Stimulated activated naive CD8-positive, alpha-beta T cell treated with anti-CD3 and anti-CD28 coated beads, Interleukin-15, Interleukin-2, amounts not matched to agents 100 ng/mL and 50 ng/mL, for 24 hours (primary cell): ENCODE data around the gene WDR89.

ENCODE experiments used
- H3K27ac Mint-ChIP-seq: one replicate; pipeline ENCODE4 v1.8.0; 2021; ENCODE audit warnings: mild to moderate bottlenecking, mixed read lengths
- H3K27me3 Mint-ChIP-seq: one replicate; pipeline ENCODE4 v1.8.0; 2021; ENCODE audit warnings: mixed read lengths
- H3K36me3 Mint-ChIP-seq: one replicate; pipeline ENCODE4 v1.8.0; 2021; ENCODE audit warnings: low read depth, mixed read lengths
- H3K4me1 Mint-ChIP-seq: one replicate; pipeline ENCODE4 v1.8.0; 2021; ENCODE audit warnings: low read depth, mixed read lengths
- H3K4me3 Mint-ChIP-seq: one replicate; pipeline ENCODE4 v1.8.0; 2021; ENCODE audit warnings: mild to moderate bottlenecking, mixed read lengths
- H3K9me3 Mint-ChIP-seq: one replicate; pipeline ENCODE4 v1.8.0; 2021; ENCODE audit warnings: mixed read lengths

WDR89 gene

GRCh38 chr14:63641473-63642228 lies at the start of gene WDR89:
Gene WDR89 (minus strand): TSS chr14:63641871. CDS start chr14:63599942, 41,929 bp downstream.
- Mint-ChIP-seq H3K4me1 (peaks cover 45% of the 10 kb centered on the region), H3K4me3 (peak within 1 kb of the TSS; percentile 97)

GRCh38 chr14:63689132-63689531 lies 47.5 kb upstream of the WDR89 start:
- Mint-ChIP-seq H3K27me3 (no peaks in the 10 kb centered on the region), H3K9me3 (no peaks in the 10 kb centered on the region), H3K27ac (no peak overlapping the region), H3K4me1 (peaks cover 8% of the 10 kb centered on the region), H3K4me3 (no peak overlapping the region), H3K36me3 (peaks cover 26% of the 10 kb centered on the region)

More at GRCh38 chr14:63641473-63642228, at the start of gene WDR89:
- Mint-ChIP-seq H3K27me3 (no peaks in the 10 kb centered on the region), H3K9me3 (no peaks in the 10 kb centered on the region), H3K27ac (peak within 1 kb of the TSS; percentile 96), H3K36me3 (peaks cover 26% of the 10 kb centered on the region)

- no peaks in the 10 kb centered on the region for H3K9me3 Mint-ChIP-seq
- H3K36me3 Mint-ChIP-seq, result peaks cover 28% of the 10 kb centered on the region
- H3K4me3 Mint-ChIP-seq, result no peak overlapping the region
- H3K4me1 Mint-ChIP-seq, result peaks cover 8% of the 10 kb centered on the region
- H3K27ac Mint-ChIP-seq, result no peak overlapping the region
- H3K27me3 Mint-ChIP-seq, result no peaks in the 10 kb centered on the region
Measured at GRCh38 chr14:63686926-63687325, 45.3 kb upstream of the WDR89 start.

- H3K4me3 Mint-ChIP-seq, result no peak overlapping the region
- H3K27ac Mint-ChIP-seq, result no peak overlapping the region
- H3K9me3 Mint-ChIP-seq, result no peaks in the 10 kb centered on the region
- H3K36me3 Mint-ChIP-seq, result peaks cover 24% of the 10 kb centered on the region
- no peaks in the 10 kb centered on the region for H3K27me3 Mint-ChIP-seq
- peaks cover 8% of the 10 kb centered on the region for H3K4me1 Mint-ChIP-seq
Measured at GRCh38 chr14:63685401-63685800, 43.7 kb upstream of the WDR89 start.

GRCh38 chr14:63682727-63683593 lies 41.3 kb upstream of the WDR89 start:
- Mint-ChIP-seq H3K27me3 (no peaks in the 10 kb centered on the region), H3K27ac (no peak overlapping the region), H3K4me1 (peaks cover 8% of the 10 kb centered on the region), H3K36me3 (peaks cover 18% of the 10 kb centered on the region), H3K4me3 (no peak overlapping the region), H3K9me3 (no peaks in the 10 kb centered on the region)

- Mint-ChIP-seq H3K27ac (no peak overlapping the region), H3K4me3 (no peak overlapping the region), H3K4me1 (no peaks in the 10 kb centered on the region), H3K27me3 (no peaks in the 10 kb centered on the region), H3K9me3 (no peaks in the 10 kb centered on the region), H3K36me3 (peaks cover 11% of the 10 kb centered on the region)
Measured at GRCh38 chr14:63678536-63678935, 36.9 kb upstream of the WDR89 start.

- Mint-ChIP-seq H3K4me1 (no peaks in the 10 kb centered on the region), H3K9me3 (no peaks in the 10 kb centered on the region), H3K36me3 (peaks cover 11% of the 10 kb centered on the region), H3K27ac (no peak overlapping the region), H3K27me3 (no peaks in the 10 kb centered on the region), H3K4me3 (no peak overlapping the region)
Measured at GRCh38 chr14:63677891-63678379, 36.3 kb upstream of the WDR89 start.

- Mint-ChIP-seq H3K4me1 (no peaks in the 10 kb centered on the region), H3K9me3 (no peaks in the 10 kb centered on the region), H3K27me3 (no peaks in the 10 kb centered on the region), H3K4me3 (no peak overlapping the region), H3K36me3 (peaks cover 6% of the 10 kb centered on the region), H3K27ac (no peak overlapping the region)
Measured at GRCh38 chr14:63676615-63677014, 34.9 kb upstream of the WDR89 start.

- Mint-ChIP-seq H3K4me3 (no peak overlapping the region), H3K9me3 (no peaks in the 10 kb centered on the region), H3K27me3 (no peaks in the 10 kb centered on the region), H3K36me3 (peaks cover 6% of the 10 kb centered on the region), H3K4me1 (no peaks in the 10 kb centered on the region), H3K27ac (no peak overlapping the region)
Measured at GRCh38 chr14:63673886-63674497, 32.3 kb upstream of the WDR89 start.

GRCh38 chr14:63673255-63673654 lies 31.6 kb upstream of the WDR89 start:
- Mint-ChIP-seq H3K27ac (no peak overlapping the region), H3K4me3 (no peak overlapping the region), H3K36me3 (peaks cover 6% of the 10 kb centered on the region), H3K27me3 (no peaks in the 10 kb centered on the region), H3K9me3 (no peaks in the 10 kb centered on the region), H3K4me1 (no peaks in the 10 kb centered on the region)

- Mint-ChIP-seq H3K9me3 (no peaks in the 10 kb centered on the region), H3K36me3 (peaks cover 6% of the 10 kb centered on the region), H3K4me3 (no peak overlapping the region), H3K27me3 (no peaks in the 10 kb centered on the region), H3K27ac (no peak overlapping the region), H3K4me1 (no peaks in the 10 kb centered on the region)
Measured at GRCh38 chr14:63672417-63673180, 30.9 kb upstream of the WDR89 start.

GRCh38 chr14:63671987-63672386 lies 30.3 kb upstream of the WDR89 start:
- Mint-ChIP-seq H3K27ac (no peak overlapping the region), H3K36me3 (peaks cover 3% of the 10 kb centered on the region), H3K9me3 (no peaks in the 10 kb centered on the region), H3K4me3 (no peak overlapping the region), H3K4me1 (no peaks in the 10 kb centered on the region), H3K27me3 (no peaks in the 10 kb centered on the region)

- H3K9me3 Mint-ChIP-seq, result no peaks in the 10 kb centered on the region
Measured at GRCh38 chr14:63670692-63671091, 29.0 kb upstream of the WDR89 start.

GRCh38 chr14:63666335-63666734 lies 24.7 kb upstream of the WDR89 start:
- Mint-ChIP-seq H3K27me3 (no peaks in the 10 kb centered on the region), H3K4me1 (no peaks in the 10 kb centered on the region), H3K9me3 (no peaks in the 10 kb centered on the region), H3K4me3 (no peak overlapping the region), H3K27ac (no peak overlapping the region), H3K36me3 (no peaks in the 10 kb centered on the region)

More at GRCh38 chr14:63670692-63671091, 29.0 kb upstream of the WDR89 start:
- Mint-ChIP-seq H3K27me3 (no peaks in the 10 kb centered on the region), H3K36me3 (no peaks in the 10 kb centered on the region), H3K4me3 (no peak overlapping the region), H3K4me1 (no peaks in the 10 kb centered on the region), H3K27ac (no peak overlapping the region)
